PC-9 (cell line): Measurements from ENCODE around the gene ANKRD44.

Experiments used
- EZH2 ChIP-seq: fragments of 200-600 bp; sonication (generic); IDR thresholded peaks from 2 replicates; pipeline ENCODE4 v1.8.0; 2017; ENCODE audit warnings: antibody characterized with exemption, low read depth
- TF ChIP-seq, protein P1 (sequence below): fragments of 200-600 bp; sonication (generic); conservative IDR thresholded peaks from 2 replicates; pipeline ENCODE4 v1.6.1; 2017; ENCODE audit warnings: mixed run types, antibody characterized with exemption, mild to moderate bottlenecking, moderate library complexity

DNA sequence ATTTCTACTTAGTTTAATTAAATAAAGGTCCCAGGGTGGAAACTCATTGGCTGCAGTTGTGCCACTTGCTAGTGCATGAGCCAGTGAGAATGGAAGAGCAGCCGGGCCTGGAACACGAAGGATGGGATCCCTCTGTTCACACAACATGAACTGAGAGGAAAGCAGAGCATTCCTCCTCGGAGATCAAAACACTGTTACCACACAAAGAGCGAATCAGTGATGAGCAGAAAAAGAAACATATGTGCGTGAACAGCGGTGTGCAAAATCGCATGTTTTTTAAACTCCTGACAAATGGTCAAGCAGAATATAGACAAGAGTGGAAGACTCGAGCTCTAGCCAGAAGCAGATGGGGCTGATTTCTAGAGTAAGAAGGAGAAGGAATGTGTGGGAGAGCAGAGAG, 28.4 kb upstream of the ANKRD44 start:
- TF ChIP-seq, protein P1, sequence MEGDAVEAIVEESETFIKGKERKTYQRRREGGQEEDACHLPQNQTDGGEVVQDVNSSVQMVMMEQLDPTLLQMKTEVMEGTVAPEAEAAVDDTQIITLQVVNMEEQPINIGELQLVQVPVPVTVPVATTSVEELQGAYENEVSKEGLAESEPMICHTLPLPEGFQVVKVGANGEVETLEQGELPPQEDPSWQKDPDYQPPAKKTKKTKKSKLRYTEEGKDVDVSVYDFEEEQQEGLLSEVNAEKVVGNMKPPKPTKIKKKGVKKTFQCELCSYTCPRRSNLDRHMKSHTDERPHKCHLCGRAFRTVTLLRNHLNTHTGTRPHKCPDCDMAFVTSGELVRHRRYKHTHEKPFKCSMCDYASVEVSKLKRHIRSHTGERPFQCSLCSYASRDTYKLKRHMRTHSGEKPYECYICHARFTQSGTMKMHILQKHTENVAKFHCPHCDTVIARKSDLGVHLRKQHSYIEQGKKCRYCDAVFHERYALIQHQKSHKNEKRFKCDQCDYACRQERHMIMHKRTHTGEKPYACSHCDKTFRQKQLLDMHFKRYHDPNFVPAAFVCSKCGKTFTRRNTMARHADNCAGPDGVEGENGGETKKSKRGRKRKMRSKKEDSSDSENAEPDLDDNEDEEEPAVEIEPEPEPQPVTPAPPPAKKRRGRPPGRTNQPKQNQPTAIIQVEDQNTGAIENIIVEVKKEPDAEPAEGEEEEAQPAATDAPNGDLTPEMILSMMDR = no peak
- TF ChIP-seq EZH2 = no peak
